DOHH2 (cell line): Measurements from ENCODE around the gene FGD6.

Source experiments
- H3F3A ChIP-seq: fragments of 200-600 bp; sonication (generic), shearing (Covaris generic); 2 replicates; pipeline ENCODE4 v1.6.0; 2016; ENCODE audit warnings: antibody characterized with exemption, mild to moderate bottlenecking; ENCODE audit not compliant: control insufficient read depth, insufficient read depth
- H3K27ac ChIP-seq: fragments of 200-600 bp; sonication (generic); 2 replicates; pipeline ENCODE4 v1.5.1; 2014; ENCODE audit warnings: low read depth, mild to moderate bottlenecking, low read length, moderate library complexity
- H3K27me3 ChIP-seq: fragments of 200-600 bp; sonication (generic); 2 replicates; pipeline ENCODE4 v1.6.1; 2014; ENCODE audit warnings: mild to moderate bottlenecking, low read length, mixed read lengths; ENCODE audit not compliant: control insufficient read depth
- H3K36me3 ChIP-seq: fragments of 200-600 bp; sonication (generic); 2 replicates; pipeline ENCODE4 v1.6.1; 2014; ENCODE audit warnings: mild to moderate bottlenecking, low read length, moderate library complexity, mixed read lengths; ENCODE audit not compliant: control insufficient read depth
- H3K4me1 ChIP-seq: fragments of 200-600 bp; sonication (generic); 2 replicates; pipeline ENCODE4 v1.6.1; 2014; ENCODE audit warnings: mild to moderate bottlenecking, low read length, mixed read lengths; ENCODE audit not compliant: control insufficient read depth
- H3K4me2 ChIP-seq: fragments of 200-600 bp; sonication (generic); 2 replicates; pipeline ENCODE4 v1.6.0; 2014; ENCODE audit warnings: mild to moderate bottlenecking, low read length, moderate library complexity
- H3K4me3 ChIP-seq: fragments of 200-600 bp; sonication (generic); 2 replicates; pipeline ENCODE4 v1.5.1; 2014; ENCODE audit warnings: mild to moderate bottlenecking, low read length, mixed read lengths
- H3K79me2 ChIP-seq: fragments of 200-600 bp; sonication (generic); 2 replicates; pipeline ENCODE4 v1.6.1; 2014; ENCODE audit warnings: mild to moderate bottlenecking, low read length, mixed read lengths; ENCODE audit not compliant: control insufficient read depth
- H3K9me2 ChIP-seq: fragments of 200-600 bp; sonication (generic); replicated peaks from 2 replicates; pipeline ENCODE4 v1.6.1; 2014; ENCODE audit warnings: mild to moderate bottlenecking, low read length, mixed read lengths; ENCODE audit not compliant: control insufficient read depth
- H3K9me3 ChIP-seq: fragments of 200-600 bp; sonication (generic); 2 replicates; pipeline ENCODE4 v1.6.1; 2014; ENCODE audit warnings: antibody characterized with exemption, low read length, mixed read lengths; ENCODE audit not compliant: control insufficient read depth, insufficient read depth
- H4K20me1 ChIP-seq: fragments of 200-600 bp; sonication (generic); 2 replicates; pipeline ENCODE4 v1.6.0; 2014; ENCODE audit warnings: low read depth, mild to moderate bottlenecking, antibody characterized with exemption, low read length, moderate library complexity; ENCODE audit not compliant: control insufficient read depth, insufficient read depth
- EZH2phosphoT487 ChIP-seq: fragments of 200-600 bp; sonication (generic); IDR thresholded peaks from 2 replicates; pipeline ENCODE4 v1.6.1; 2017; ENCODE audit warnings: borderline replicate concordance, mild to moderate bottlenecking, antibody characterized with exemption, low read length, moderate library complexity, mixed read lengths
- TF ChIP-seq, protein P1 (sequence below): fragments of 200-600 bp; sonication (generic); IDR thresholded peaks from one replicate; pipeline ENCODE4 v1.5.1; 2014; ENCODE audit warnings: antibody characterized with exemption, mild to moderate bottlenecking, low read depth, low read length; ENCODE audit not compliant: poor library complexity, severe bottlenecking

Gene FGD6

DNA sequence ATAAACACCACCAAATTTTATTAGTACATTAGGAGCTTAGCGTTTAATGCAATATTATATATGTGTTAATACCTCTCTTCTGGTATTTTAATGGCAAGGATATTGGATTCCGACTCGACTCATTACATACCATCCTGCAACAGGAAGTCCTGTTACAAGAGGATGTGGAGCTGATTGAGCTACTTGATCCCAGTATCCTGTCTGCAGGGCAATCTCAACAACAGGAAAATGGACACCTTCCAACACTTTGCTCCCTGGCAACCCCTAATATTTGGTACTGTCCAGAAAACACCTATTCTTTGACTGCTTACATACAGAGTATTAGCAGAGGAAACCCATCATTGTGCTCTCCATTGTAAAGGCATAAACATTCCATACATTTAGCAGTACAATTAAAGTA, 45.5 kb upstream of the FGD6 start:
- Histone ChIP-seq H3K4me1 (no peaks in the 10 kb centered on the region), H3K27ac (no peak overlapping the region), H3K27me3 (no peaks in the 10 kb centered on the region), H3K9me2 (no peaks in the 10 kb centered on the region), H3F3A (peaks cover 2% of the 10 kb centered on the region; the same call in 1 of the 2 replicates), H3K79me2 (peaks cover 23% of the 10 kb centered on the region), H4K20me1 (no peaks in the 10 kb centered on the region), H3K4me3 (no peak overlapping the region), H3K9me3 (no peaks in the 10 kb centered on the region), H3K4me2 (no peak overlapping the region), H3K36me3 (peaks cover 87% of the 10 kb centered on the region)
- TF ChIP-seq EZH2phosphoT487 = no peak
- TF ChIP-seq, protein P1, sequence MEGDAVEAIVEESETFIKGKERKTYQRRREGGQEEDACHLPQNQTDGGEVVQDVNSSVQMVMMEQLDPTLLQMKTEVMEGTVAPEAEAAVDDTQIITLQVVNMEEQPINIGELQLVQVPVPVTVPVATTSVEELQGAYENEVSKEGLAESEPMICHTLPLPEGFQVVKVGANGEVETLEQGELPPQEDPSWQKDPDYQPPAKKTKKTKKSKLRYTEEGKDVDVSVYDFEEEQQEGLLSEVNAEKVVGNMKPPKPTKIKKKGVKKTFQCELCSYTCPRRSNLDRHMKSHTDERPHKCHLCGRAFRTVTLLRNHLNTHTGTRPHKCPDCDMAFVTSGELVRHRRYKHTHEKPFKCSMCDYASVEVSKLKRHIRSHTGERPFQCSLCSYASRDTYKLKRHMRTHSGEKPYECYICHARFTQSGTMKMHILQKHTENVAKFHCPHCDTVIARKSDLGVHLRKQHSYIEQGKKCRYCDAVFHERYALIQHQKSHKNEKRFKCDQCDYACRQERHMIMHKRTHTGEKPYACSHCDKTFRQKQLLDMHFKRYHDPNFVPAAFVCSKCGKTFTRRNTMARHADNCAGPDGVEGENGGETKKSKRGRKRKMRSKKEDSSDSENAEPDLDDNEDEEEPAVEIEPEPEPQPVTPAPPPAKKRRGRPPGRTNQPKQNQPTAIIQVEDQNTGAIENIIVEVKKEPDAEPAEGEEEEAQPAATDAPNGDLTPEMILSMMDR = no peak

DNA sequence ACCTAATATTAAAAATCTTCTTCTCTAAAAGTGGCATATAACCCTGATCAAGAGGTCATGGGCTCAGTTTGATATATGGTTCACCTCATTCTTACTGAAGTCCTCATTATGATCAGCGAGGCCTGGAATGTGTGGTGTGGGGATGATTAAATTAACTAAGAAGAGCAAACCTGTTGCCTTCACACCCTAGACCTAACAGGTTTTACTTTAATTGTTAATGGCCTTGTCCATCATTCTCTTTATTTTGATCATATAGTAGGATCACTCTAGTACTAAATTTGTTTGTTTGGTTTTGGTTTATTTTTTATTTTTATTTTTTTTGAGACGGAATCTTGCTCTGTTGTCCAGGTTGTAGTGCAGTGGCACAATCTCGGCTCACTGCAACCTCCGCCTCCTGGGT, 43.8 kb upstream of the FGD6 start:
- TF ChIP-seq EZH2phosphoT487 = no peak
- TF ChIP-seq, protein P1 = no peak
- Histone ChIP-seq H3K4me3 (no peak overlapping the region), H3K4me2 (no peak overlapping the region), H4K20me1 (no peaks in the 10 kb centered on the region), H3K9me2 (no peaks in the 10 kb centered on the region), H3K27me3 (no peaks in the 10 kb centered on the region), H3K36me3 (peaks cover 87% of the 10 kb centered on the region), H3K79me2 (peaks cover 23% of the 10 kb centered on the region), H3K27ac (no peak overlapping the region), H3K9me3 (no peaks in the 10 kb centered on the region), H3K4me1 (no peaks in the 10 kb centered on the region), H3F3A (peaks cover under 1% of the 10 kb centered on the region; the same call in 1 of the 2 replicates)

DNA sequence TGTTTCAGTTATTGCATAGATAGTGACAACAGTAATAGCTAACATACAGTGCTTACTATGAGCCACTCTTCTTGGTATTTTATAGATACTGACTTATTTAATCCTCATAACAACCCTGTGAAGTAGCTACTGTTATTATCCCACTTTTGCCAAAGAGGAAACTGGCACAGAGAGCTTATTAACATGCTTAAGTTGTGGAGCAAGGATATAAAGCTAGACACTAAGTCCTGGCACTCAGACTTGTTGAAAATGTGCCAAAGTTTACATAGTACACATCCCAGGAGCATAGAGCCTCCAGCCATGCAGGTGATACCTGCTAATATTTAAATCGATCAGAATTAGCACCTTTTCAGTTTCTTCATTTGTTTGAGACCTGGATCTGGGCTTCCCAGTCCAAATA, 42.1 kb upstream of the FGD6 start:
- peaks cover 90% of the 10 kb centered on the region for H3K36me3 ChIP-seq

More for the DNA sequence above, 42.1 kb upstream of the FGD6 start:
- H3F3A ChIP-seq = no peaks in the 10 kb centered on the region; the same call in 1 of the 2 replicates
- TF ChIP-seq, protein P1 = no peak
- TF ChIP-seq EZH2phosphoT487 = no peak
- no peaks in the 10 kb centered on the region for H3K9me3 ChIP-seq
- no peaks in the 10 kb centered on the region for H4K20me1 ChIP-seq
- H3K4me2 ChIP-seq = no peak overlapping the region
- H3K27ac ChIP-seq = no peak overlapping the region
- no peaks in the 10 kb centered on the region for H3K27me3 ChIP-seq
- H3K4me3 ChIP-seq = no peak overlapping the region
- H3K79me2 ChIP-seq = peaks cover 27% of the 10 kb centered on the region
- no peaks in the 10 kb centered on the region for H3K9me2 ChIP-seq
- H3K4me1 ChIP-seq = no peaks in the 10 kb centered on the region
